Measurements from ENCODE around the gene MYO5C.

- no peak for TF ChIP-seq NFE2L1 (CRISPR knock-in tag; IDR thresholded peaks at IDR 0.05; ENCODE audit: borderline replicate concordance)
- no peak for TF ChIP-seq MAFF (IDR thresholded peaks at IDR 0.05; ENCODE audit: low read depth, low read length)
- no peak for TF ChIP-seq HDAC2 (CRISPR knock-in tag; IDR thresholded peaks at IDR 0.05)
- TF ChIP-seq RFX1 (IDR thresholded peaks at IDR 0.05) = no peak
- no peak for TF ChIP-seq POLR2A (IDR thresholded peaks at IDR 0.05; ENCODE audit: insufficient read depth in 1 of 2, low read depth in 2 of 2, low read length in 2 of 2)
- no peak for TF ChIP-seq NFYB (CRISPR knock-in tag; IDR thresholded peaks at IDR 0.05)
- TF ChIP-seq, protein P1, sequence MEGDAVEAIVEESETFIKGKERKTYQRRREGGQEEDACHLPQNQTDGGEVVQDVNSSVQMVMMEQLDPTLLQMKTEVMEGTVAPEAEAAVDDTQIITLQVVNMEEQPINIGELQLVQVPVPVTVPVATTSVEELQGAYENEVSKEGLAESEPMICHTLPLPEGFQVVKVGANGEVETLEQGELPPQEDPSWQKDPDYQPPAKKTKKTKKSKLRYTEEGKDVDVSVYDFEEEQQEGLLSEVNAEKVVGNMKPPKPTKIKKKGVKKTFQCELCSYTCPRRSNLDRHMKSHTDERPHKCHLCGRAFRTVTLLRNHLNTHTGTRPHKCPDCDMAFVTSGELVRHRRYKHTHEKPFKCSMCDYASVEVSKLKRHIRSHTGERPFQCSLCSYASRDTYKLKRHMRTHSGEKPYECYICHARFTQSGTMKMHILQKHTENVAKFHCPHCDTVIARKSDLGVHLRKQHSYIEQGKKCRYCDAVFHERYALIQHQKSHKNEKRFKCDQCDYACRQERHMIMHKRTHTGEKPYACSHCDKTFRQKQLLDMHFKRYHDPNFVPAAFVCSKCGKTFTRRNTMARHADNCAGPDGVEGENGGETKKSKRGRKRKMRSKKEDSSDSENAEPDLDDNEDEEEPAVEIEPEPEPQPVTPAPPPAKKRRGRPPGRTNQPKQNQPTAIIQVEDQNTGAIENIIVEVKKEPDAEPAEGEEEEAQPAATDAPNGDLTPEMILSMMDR (CRISPR knock-in tag; IDR thresholded peaks at IDR 0.05) = no peak
- no peak for TF ChIP-seq SUZ12 (IDR thresholded peaks at IDR 0.05; ENCODE audit: low read depth, low read length)
- TF ChIP-seq TCF7L2 (IDR thresholded peaks at IDR 0.05; ENCODE audit: low read depth, low read length) = no peak
- TF ChIP-seq HDAC1 (CRISPR knock-in tag; IDR thresholded peaks at IDR 0.05) = no peak
- TF ChIP-seq PHF20 (CRISPR knock-in tag; IDR thresholded peaks at IDR 0.05) = no peak
- TF ChIP-seq EZH2 (conservative IDR thresholded peaks at IDR 0.05; ENCODE audit: low read depth, low read length) = no peak
These were observed 136.0 kb downstream of the MYO5C start for GRCh38 chr15:52159645-52160044.
